ENCODE results near the gene AP1M2. TPM values are rescaled to one million over a fixed set of nuclear protein-coding genes. Genes with fewer than 3 reads are reported as not detected.

The AP1M2 gene
- total RNA-seq, 2 donors from 2014 or later = 4.8 TPM; not detected in 1

DNA sequence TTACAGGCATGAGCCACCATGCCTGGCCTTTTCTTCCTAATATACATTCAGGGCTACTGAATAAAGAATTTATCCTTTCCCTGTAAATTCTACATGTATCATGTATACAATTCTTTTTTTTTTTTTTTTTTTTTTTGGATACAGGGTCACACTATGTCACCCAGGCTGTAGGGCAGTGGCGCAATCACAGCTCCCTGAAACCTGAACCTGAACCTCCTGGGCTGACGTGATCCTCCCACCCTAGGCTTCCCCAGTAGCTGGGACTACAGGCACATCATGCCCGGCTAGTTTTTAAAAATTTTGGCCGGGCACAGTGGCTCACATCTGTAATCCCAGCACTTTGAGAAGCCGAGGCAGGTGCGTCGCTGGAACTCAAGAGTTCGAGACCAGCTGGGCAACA is 31.7 kb upstream of the AP1M2 start:
- Histone ChIP-seq H3K27me3 (no peaks in the 10 kb centered on the region), H3K36me3 (no peaks in the 10 kb centered on the region), H3K27ac (no peak overlapping the region), H3K4me1 (peaks cover 0 to 36% of the 10 kb centered on the region in 2 donors), H3K4me3 (no peak overlapping the region), H3K9me3 (no peaks in the 10 kb centered on the region)
- TF ChIP-seq, protein P1, sequence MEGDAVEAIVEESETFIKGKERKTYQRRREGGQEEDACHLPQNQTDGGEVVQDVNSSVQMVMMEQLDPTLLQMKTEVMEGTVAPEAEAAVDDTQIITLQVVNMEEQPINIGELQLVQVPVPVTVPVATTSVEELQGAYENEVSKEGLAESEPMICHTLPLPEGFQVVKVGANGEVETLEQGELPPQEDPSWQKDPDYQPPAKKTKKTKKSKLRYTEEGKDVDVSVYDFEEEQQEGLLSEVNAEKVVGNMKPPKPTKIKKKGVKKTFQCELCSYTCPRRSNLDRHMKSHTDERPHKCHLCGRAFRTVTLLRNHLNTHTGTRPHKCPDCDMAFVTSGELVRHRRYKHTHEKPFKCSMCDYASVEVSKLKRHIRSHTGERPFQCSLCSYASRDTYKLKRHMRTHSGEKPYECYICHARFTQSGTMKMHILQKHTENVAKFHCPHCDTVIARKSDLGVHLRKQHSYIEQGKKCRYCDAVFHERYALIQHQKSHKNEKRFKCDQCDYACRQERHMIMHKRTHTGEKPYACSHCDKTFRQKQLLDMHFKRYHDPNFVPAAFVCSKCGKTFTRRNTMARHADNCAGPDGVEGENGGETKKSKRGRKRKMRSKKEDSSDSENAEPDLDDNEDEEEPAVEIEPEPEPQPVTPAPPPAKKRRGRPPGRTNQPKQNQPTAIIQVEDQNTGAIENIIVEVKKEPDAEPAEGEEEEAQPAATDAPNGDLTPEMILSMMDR (IDR thresholded peaks at IDR 0.05) = no peak
- no peak for DNase-seq (ENCODE audit: low spot score)

DNA sequence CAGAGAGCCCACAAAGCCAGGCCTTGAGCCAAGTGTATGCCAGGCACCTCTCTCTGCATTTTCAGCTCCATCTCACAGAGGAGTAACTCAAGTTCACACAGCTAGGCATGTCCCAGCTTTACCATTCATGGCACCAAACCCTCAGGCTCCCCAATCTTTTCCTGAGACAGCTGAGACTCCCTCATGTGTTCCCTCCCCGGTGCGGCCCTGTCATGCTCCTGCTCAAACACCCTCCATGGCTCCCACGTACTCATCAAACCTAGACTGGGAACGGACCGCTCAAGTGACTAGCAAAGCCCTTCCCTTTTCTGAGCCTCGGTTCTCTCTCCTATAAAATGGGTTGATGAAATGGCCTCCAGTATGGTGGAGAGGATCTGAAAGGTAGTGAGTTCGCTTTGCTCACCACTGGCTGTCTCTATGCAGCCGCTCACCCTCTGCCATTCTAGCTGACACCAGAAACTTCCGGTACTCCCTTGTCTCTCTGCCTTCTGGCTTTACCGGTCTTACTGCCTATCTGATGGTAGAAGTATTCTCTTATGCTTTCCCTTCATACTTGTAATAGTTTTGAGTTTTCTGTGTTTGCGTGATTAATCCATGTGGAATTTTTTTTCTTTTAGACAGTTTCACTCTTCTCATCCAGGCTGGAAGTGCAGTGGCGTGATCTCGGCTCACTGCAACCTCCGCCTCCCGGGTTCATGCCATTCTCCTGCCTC is 30.5 kb upstream of the AP1M2 start:
- Histone ChIP-seq H3K4me1 (peaks cover 0 to 42% of the 10 kb centered on the region in 2 donors), H3K27me3 (no peaks in the 10 kb centered on the region), H3K4me3 (no peak overlapping the region), H3K9me3 (no peaks in the 10 kb centered on the region), H3K27ac (peak overlapping the region; percentile 25 to 39), H3K36me3 (no peaks in the 10 kb centered on the region)
- DNase-seq (ENCODE audit: low spot score) = no peak
- TF ChIP-seq, protein P1 (IDR thresholded peaks at IDR 0.05) = no peak

DNA sequence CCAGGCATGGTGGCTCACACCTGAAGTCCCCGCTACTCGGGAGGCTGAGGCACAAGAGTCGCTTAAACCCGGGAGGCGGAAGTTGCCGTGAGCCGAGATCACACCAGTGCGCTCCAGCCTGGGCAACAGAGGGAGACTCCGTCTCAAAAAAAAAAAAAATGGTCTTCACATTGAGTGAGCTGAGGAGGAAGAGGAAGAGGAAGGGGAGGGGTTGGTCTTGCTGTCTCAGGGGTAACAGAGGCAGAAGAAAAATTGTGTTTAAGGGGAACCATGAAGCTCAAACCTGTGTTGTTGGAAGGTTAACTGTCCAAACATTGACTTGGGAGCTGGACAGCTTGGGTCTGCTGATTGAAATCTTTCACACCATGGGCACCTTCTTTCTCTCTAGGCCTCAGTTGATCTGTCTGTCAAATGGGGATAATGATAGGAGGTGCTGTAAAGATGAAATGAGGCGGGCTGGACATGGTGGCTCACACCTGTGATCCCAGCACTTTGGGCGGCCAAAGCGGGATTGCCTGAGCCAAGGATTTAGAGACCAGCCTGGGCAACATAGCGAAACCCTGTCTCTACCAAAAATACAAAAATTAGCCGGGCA is 28.4 kb upstream of the AP1M2 start:
- TF ChIP-seq, protein P1 (IDR thresholded peaks at IDR 0.05) = no peak
- Histone ChIP-seq H3K4me3 (no peak overlapping the region), H3K36me3 (no peaks in the 10 kb centered on the region), H3K4me1 (peaks cover 0 to 58% of the 10 kb centered on the region in 2 donors), H3K27me3 (no peaks in the 10 kb centered on the region), H3K9me3 (no peaks in the 10 kb centered on the region), H3K27ac (peak overlapping the region in 1 of 2 donors; percentile 3)
- DNase-seq (ENCODE audit: low spot score) = no peak

DNA sequence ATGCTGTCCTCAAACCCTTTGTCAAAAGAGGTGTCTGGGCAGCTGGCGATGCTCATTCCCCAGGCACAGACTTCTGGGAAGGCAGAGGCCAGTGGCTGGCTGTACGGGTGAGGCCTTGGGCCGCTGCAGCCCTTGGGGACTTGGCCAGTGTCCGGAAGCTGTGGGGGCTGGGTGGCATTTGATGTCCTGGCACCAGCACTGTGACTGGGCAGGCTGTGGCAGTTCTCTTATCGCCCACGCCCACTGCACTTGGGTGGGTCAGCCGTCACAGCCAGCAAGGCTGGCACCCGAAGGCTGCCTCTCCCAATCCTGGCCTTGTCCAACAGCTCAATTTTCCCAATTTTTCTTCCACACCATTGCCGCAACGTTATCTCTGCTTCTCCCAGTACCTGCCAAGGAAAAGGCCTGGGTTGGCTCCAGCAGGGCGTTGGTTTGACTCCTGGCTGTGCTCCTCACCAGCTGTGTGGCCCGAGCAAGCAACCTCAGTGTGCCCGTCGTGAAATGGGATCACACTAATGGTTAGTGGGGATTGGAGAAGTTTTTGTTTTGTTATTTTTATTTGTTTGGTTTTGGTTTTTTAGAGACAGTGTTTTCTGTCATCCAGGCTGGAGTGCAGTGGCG is 25.5 kb upstream of the AP1M2 start:
- Histone ChIP-seq H3K36me3 (no peaks in the 10 kb centered on the region), H3K4me3 (peak overlapping the region in 1 of 2 donors; percentile 11), H3K9me3 (no peaks in the 10 kb centered on the region), H3K27ac (peak overlapping the region; percentile 81 to 88), H3K4me1 (peaks cover 0 to 57% of the 10 kb centered on the region in 2 donors), H3K27me3 (no peaks in the 10 kb centered on the region)
- peak; percentile 68 for DNase-seq (ENCODE audit: low spot score)
- TF ChIP-seq, protein P1 (IDR thresholded peaks at IDR 0.05) = no peak

DNA sequence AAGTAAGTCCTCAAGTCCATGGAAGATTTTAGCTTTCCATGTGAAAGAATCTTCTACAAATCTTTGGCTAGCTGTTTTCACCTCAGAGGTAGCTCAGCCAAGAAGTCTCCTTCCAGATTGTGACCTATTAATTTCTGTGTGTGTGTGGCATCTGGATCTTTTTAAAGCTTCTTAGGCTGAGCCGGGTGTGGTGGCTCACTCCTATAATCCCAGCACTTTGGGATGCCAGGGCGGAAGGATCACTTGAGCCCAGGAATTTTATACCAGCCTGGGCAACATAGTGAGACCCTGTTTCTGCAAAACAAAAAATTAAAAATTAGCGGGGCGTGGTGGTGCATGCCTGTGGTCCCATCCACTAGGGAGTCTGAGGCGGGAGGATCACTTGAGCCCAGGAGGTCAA is 24.8 kb upstream of the AP1M2 start:
- no peaks in the 10 kb centered on the region for H3K27me3 ChIP-seq
- TF ChIP-seq, protein P1 (IDR thresholded peaks at IDR 0.05) = no peak
- no peak overlapping the region for H3K4me3 ChIP-seq
- H3K27ac ChIP-seq = peak overlapping the region; percentile 81 to 88
- H3K9me3 ChIP-seq = no peaks in the 10 kb centered on the region
- H3K36me3 ChIP-seq = no peaks in the 10 kb centered on the region
- no peak for DNase-seq (ENCODE audit: low spot score)
- peaks cover 0 to 50% of the 10 kb centered on the region in 2 donors for H3K4me1 ChIP-seq

Data from right atrium auricular region (tissue), 2 donors.